ENCODE data around the gene CNBP.
A peak's percentile ranks its signal among the peaks of the same experiment; 100 is the strongest.

The CNBP gene

DNA sequence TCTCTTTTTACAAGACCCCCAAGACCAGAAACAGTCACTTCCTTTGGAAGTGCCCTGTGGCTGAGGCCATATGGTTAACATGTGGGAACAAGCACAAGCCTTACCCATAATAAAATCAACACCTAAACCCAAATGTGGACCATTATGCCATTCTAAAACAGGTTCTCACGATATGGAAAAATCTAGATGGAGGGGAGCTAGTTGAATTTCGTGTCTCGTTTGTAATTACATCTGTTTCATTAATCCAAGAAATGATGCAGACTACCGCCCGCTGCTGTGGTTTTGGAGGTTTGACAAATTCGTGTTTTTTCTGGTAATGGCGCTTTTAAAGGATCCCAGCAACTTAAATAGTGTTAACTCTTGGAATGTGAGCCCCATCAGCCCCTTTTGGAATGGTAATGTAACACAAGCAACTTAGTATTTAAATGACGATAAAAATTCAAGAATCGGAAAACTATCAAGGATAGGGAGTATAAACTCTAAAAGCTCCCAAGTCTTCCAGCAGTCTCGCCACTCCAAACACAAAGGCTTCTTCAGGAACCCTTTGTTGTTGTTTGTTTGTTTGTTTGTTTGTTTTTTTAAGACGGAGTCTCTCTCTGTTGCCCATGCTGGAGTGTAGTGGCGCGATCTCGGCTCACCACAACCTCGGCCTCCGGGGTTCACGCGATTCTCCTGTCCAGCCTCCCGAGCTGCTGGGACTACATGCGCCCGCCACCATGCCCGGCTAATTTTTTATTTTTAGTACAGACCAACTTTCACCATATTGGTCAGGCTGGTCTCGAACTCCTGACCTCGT is 1.1 kb downstream of the CNBP start:
- no peak for TF ChIP-seq ZFX (IDR thresholded peaks at IDR 0.05)
- TF ChIP-seq, protein P1, sequence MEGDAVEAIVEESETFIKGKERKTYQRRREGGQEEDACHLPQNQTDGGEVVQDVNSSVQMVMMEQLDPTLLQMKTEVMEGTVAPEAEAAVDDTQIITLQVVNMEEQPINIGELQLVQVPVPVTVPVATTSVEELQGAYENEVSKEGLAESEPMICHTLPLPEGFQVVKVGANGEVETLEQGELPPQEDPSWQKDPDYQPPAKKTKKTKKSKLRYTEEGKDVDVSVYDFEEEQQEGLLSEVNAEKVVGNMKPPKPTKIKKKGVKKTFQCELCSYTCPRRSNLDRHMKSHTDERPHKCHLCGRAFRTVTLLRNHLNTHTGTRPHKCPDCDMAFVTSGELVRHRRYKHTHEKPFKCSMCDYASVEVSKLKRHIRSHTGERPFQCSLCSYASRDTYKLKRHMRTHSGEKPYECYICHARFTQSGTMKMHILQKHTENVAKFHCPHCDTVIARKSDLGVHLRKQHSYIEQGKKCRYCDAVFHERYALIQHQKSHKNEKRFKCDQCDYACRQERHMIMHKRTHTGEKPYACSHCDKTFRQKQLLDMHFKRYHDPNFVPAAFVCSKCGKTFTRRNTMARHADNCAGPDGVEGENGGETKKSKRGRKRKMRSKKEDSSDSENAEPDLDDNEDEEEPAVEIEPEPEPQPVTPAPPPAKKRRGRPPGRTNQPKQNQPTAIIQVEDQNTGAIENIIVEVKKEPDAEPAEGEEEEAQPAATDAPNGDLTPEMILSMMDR (conservative IDR thresholded peaks at IDR 0.05): no peak
- H3K27ac ChIP-seq: peak overlapping the region; percentile 99

DNA sequence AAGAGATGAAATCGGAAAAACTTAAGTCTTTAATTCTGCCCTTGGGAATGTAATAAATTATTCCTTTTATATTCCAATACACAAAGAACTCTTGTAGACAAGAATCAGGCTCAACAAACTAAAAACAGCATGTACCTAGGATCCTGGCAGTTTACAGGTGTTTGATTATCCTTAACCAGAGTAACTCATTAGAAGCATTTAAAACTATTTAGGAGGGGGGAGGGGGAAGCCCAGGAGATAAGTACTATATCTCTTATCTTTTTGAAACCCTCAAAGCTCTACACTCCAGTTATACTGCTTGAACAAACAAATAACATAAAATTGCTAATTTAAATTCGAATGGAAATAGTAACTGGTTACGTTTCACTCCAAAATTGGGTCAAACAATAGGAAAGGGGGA is 1.9 kb downstream of the CNBP start:
- H3K27ac ChIP-seq: no peak overlapping the region; the same call in 1 of the 2 replicates
- no peak for TF ChIP-seq ZFX (IDR thresholded peaks at IDR 0.05)
- TF ChIP-seq, protein P1 (conservative IDR thresholded peaks at IDR 0.05): no peak

DNA sequence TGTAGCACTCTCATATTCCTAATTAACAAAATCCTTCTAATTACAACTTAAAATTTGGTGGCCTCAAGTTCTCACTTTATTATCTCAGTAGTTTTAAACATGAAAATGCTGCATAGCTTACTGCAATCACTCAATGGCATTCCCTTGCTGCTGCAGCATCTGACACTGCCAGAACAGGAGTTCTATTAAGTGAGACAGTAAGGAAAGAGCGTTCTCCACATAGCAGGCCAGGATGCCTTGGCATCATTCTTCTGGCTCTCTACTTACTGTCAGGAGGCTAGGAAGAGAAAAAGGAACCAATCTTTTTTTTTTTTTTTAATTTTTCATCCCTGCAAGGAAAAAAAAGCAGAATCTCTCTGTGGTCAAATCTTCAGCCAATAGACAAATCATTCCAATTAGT is 3.2 kb downstream of the CNBP start:
- TF ChIP-seq, protein P1 (conservative IDR thresholded peaks at IDR 0.05): no peak
- TF ChIP-seq ZFX (IDR thresholded peaks at IDR 0.05): no peak
- H3K27ac ChIP-seq: peak overlapping the region; percentile 40; the same call in 1 of the 2 replicates

DNA sequence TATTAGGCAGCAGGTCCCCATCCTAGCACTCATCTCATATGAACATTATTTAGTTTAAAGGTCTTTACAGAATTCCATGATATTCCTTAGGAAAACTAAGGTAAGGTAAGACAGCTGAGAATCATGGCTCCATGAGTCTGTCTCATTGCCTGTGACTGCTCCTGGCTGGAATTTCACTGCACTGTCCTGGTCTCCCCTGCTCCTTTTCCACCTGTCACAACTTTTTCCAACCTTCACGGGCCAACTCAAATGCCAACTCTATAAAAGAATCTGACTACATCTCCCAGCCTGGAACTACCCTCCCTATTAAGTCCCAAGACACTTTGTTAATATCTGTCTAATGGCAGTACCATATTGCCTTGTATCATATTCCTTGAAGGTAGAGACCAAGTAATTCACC is 7.6 kb downstream of the CNBP start:
- TF ChIP-seq, protein P1 (conservative IDR thresholded peaks at IDR 0.05): no peak
- TF ChIP-seq ZFX (IDR thresholded peaks at IDR 0.05): no peak
- H3K27ac ChIP-seq: no peak overlapping the region

DNA sequence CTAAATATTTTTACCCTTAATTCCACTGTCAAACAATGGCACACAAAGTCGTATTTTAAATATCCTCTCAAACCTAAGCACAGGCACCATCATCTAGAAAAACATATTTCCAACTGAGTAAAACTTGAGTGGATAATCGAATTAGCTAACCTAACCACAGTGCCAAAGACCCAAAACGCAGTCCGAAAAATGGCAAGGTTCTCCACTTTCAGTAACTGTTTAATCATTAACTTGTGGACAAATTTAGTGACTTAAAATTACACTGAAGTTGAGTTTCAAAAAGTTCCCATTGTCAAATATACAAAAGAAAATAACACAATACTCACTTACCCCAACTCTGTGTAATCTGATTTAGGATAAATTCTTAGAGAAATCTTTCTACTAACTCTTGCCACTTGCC is 10.0 kb downstream of the CNBP start:
- TF ChIP-seq ZFX (IDR thresholded peaks at IDR 0.05): no peak
- TF ChIP-seq, protein P1 (conservative IDR thresholded peaks at IDR 0.05): no peak
- no peak overlapping the region for H3K27ac ChIP-seq

DNA sequence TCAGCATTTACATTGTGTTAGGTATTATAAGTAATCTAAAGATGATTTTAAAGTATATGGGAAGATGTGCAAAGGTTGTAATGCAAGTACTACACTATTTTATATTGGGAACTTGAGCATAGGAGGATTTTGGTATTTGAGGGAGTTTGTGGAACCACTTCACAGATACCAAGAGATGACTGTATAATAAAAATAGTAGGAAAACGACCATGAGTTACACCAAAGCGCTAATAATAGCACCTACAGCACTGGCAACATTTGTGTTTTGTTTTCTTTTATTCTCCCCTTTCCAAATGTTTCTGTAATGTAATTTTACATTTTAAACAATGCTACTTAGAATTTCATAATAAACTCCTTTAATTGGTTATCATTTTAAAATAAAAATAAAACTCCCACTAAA is 10.5 kb downstream of the CNBP start:
- H3K27ac ChIP-seq: no peak overlapping the region

More for the DNA sequence above, 10.5 kb downstream of the CNBP start:
- TF ChIP-seq, protein P1 (conservative IDR thresholded peaks at IDR 0.05): no peak
- TF ChIP-seq ZFX (IDR thresholded peaks at IDR 0.05): no peak

Measured in C4-2B (cell line).